Stimulated activated CD4-positive, alpha-beta T cell treated with anti-CD3 and anti-CD28 coated beads, Interleukin-4, amount 100 ng/mL, for 24 hours (primary cell): ENCODE results near the gene CYTH1.

Experiments used
- DNase-seq: peaks from one replicate; pipeline ENCODE4 v3.0.0-alpha.2; 2020

Gene CYTH1

GRCh38 chr17:78710607-78711006 is 71.5 kb downstream of the CYTH1 start:
- no peak for DNase-seq

- no peak for DNase-seq
Measured at GRCh38 chr17:78709751-78710181, 72.3 kb downstream of the CYTH1 start.

- no peak for DNase-seq
Measured at GRCh38 chr17:78709119-78709681, 72.9 kb downstream of the CYTH1 start.

GRCh38 chr17:78708510-78708973 is 73.5 kb downstream of the CYTH1 start:
- DNase-seq = peak; percentile 70

- no peak for DNase-seq
Measured at GRCh38 chr17:78707923-78708322, 74.2 kb downstream of the CYTH1 start.

- DNase-seq = no peak
Measured at GRCh38 chr17:78707016-78707415, 75.1 kb downstream of the CYTH1 start.

- DNase-seq = no peak
Measured at GRCh38 chr17:78706271-78706915, 75.7 kb downstream of the CYTH1 start.

- DNase-seq = no peak
Measured at GRCh38 chr17:78705071-78705470, 77.0 kb downstream of the CYTH1 start.

GRCh38 chr17:78704594-78704993 is 77.5 kb downstream of the CYTH1 start:
- DNase-seq = no peak

- no peak for DNase-seq
Measured at GRCh38 chr17:78697554-78698343, 84.3 kb downstream of the CYTH1 start.

GRCh38 chr17:78697122-78697521 is 85.0 kb downstream of the CYTH1 start:
- DNase-seq = no peak

- no peak for DNase-seq
Measured at GRCh38 chr17:78696016-78696982, 85.8 kb downstream of the CYTH1 start.

- no peak for DNase-seq
Measured at GRCh38 chr17:78694805-78695531, 87.1 kb downstream of the CYTH1 start.

- DNase-seq = no peak
Measured at GRCh38 chr17:78693346-78694083, 88.6 kb downstream of the CYTH1 start.

GRCh38 chr17:78692460-78693010 is 89.5 kb downstream of the CYTH1 start:
- DNase-seq = no peak

GRCh38 chr17:78689029-78689428 is 93.0 kb downstream of the CYTH1 start:
- no peak for DNase-seq

GRCh38 chr17:78687944-78688343 is 94.1 kb downstream of the CYTH1 start:
- no peak for DNase-seq

- DNase-seq = no peak
Measured at GRCh38 chr17:78687125-78687524, 94.9 kb downstream of the CYTH1 start.

GRCh38 chr17:78684026-78684425 is 98.0 kb downstream of the CYTH1 start:
- DNase-seq = no peak

GRCh38 chr17:78683408-78683961 is 98.6 kb downstream of the CYTH1 start:
- no peak for DNase-seq

- no peak for DNase-seq
Measured at GRCh38 chr17:78682363-78682762, 99.7 kb downstream of the CYTH1 start.
